ENCODE measurements around the gene PRMT6.

Gene PRMT6

GRCh38 chr1:107095647-107096046 lies 39.2 kb downstream of the PRMT6 start:
- DNase-seq = no peak

GRCh38 chr1:107096690-107097089 lies 40.2 kb downstream of the PRMT6 start:
- no peak for DNase-seq

DNA sequence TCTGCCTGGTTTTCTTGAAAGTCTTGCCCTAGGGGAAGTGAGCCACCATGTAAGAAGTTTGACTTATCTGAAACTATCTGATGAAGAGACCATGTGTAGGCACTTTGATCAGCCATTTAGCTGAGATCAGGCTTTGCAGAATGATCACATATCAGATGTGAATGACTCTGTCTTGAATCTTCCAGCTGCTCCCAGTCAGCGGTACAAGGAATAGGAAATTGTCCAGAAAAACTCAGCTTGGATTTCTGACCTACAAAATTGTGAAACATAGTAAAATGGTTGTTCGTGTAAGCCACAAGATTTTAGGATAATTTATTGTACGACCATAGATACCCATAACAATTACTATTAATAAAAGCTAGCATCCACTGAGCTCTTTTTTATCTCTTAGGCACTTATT lies 42.5 kb downstream of the PRMT6 start:
- no peak for DNase-seq

DNA sequence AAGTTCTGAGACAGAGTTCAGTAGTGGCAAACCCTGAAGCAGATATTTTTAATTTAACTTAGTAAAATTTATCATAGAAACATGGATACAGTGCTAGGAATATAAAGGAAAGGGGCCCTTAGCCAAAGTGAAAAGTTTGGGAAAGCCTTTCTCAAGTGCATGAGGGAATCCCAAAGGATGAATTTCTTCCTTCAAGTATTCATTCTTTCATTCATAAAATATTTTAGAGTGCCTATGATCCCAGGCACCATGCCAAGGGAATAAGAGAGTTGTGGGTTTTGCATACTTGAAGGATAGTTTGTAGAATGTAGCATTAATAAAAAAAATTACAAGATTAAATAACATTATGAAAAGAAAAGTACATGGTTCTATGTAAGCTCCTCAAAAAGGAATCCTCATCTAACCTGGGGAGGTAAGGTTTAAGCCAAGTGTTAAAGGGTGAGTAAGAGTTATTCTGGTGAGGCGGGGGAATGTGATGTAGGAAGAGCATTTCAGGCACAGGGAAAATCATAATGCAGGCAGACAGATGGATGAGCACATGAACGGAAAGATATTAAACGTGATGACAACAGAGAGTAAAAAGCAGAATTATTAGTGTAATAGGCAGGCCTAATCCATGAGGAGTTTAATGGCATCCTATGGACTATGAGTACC lies 44.0 kb downstream of the PRMT6 start:
- no peak for DNase-seq

DNA sequence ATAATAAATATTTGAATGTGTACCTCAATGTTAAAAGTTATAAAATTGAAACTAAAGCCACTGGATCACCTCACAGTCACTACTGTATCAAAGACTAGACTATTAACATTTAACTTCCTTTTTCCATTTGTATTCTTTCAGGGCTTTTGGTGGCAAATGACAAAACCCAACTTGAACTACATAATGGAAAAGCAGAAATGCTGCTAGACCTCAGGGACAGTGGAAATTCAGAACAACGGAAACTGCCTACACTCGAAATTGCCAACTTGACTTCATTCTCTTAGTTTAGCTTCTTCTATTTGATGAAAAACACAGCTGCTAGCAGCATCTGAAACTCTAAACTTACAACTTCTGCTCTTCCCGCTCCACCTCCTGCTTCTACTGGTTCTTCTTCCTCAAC lies 49.4 kb downstream of the PRMT6 start:
- no peak for DNase-seq

All from NCI-H1417 (cell line).